ENCODE results near the gene SFXN4. TPM values are rescaled to one million over a fixed set of nuclear protein-coding genes. Genes with fewer than 3 reads are reported as not detected.

Gene SFXN4
- 9.3 and 12.9 TPM in 2 replicates for total RNA-seq

GRCh38 chr10:119165171-119166117 lies at the start of gene SFXN4:
TSS of gene SFXN4 (minus strand) at chr10:119165714. CDS start at chr10:119165647, 67 bp downstream.

GRCh38 chr10:119207366-119207666 lies 41.8 kb upstream of the SFXN4 start, which contains the start of gene GRK5:
TSS of gene GRK5 (plus strand) at chr10:119207571. CDS start at chr10:119207918, 347 bp downstream.

GRCh38 chr10:119178372-119179119 lies 13.0 kb upstream of the SFXN4 start, which contains the start of gene PRDX3:
TSS of gene PRDX3 (minus strand) at chr10:119178812. CDS start at chr10:119178790, 22 bp downstream.

DNA sequence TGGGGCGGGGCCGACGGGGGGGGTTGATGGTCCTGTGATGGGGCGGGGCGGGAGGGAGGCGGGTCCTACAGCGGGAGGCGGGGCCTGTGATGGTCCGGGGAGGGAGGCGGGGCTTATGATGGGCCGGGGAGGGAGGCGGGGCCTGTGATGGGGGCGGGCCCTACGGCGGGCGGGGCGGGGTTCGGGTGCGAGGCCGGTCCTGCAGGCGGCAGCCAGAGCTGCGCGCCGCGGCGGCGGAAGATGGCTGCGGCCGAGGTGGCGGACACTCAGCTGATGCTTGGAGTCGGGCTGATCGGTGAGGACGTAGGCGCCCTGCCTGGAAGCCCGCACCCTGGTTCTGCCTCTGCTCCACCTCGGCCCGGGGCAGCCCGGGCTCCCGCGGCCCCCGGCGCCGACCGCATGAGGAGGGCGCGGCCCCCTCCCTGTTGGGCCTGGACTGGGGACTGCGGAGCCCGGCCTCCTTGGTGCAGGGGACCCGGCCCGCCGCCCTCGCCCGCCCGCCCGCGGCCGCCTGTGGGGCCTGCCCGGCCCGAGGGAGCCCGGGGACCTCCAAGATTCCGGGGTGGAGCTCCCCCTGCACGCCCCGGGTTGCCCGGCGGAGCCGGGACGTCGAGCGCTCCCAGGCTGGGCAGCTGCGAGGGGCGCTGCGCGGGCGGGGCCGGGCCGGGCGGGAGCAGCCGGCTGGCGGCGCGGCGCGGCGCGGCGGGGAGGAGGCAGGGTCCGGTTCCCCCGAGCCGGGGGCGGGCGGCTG lies 61.4 kb downstream of the SFXN4 start, which contains the start of gene DENND10:
DENND10 (plus strand) TSS at position 211 of the 751 bp plus-strand sequence; CDS start at position 241, 30 bp downstream.

Other genes starting within 250 kb of the SFXN4 start
- gene NANOS1, start 136.0 kb downstream of the SFXN4 start, total RNA-seq = 0.29 and 1.5 TPM in 2 replicates
- 132 and 140 TPM in 2 replicates for gene EIF3A, start 84.9 kb downstream of the SFXN4 start, total RNA-seq
- 73.2 and 96.3 TPM in 2 replicates for gene DENND10, start 61.6 kb downstream of the SFXN4 start, total RNA-seq
- 191 and 253 TPM in 2 replicates for gene PRDX3, start 13.1 kb upstream of the SFXN4 start, total RNA-seq
- gene GRK5, start 41.9 kb upstream of the SFXN4 start, total RNA-seq = 31.0 and 46.5 TPM in 2 replicates